Activated naive CD4-positive, alpha-beta T cell treated with anti-CD3 and anti-CD28 coated beads, Interleukin-2, amount 50 U/mL, for 24 hours (primary cell): ENCODE measurements around the gene OSBP.
"Not testable (repeated sequence)": the region's sequence is repeated elsewhere in the genome, so short reads cannot be mapped to it uniquely, and the experiment has no call there.

Source experiments
- H3K27ac Mint-ChIP-seq: one replicate; pipeline ENCODE4 v1.8.0; 2021; ENCODE audit warnings: mild to moderate bottlenecking, mixed read lengths
- H3K27me3 Mint-ChIP-seq: one replicate; pipeline ENCODE4 v1.8.0; 2021; ENCODE audit warnings: mixed read lengths
- H3K36me3 Mint-ChIP-seq: one replicate; pipeline ENCODE4 v1.8.0; 2021; ENCODE audit warnings: mixed read lengths
- H3K4me1 Mint-ChIP-seq: one replicate; pipeline ENCODE4 v1.8.0; 2021; ENCODE audit warnings: mixed read lengths
- H3K4me3 Mint-ChIP-seq: one replicate; pipeline ENCODE4 v1.8.0; 2021; ENCODE audit warnings: mild to moderate bottlenecking, mixed read lengths
- H3K9me3 Mint-ChIP-seq: one replicate; pipeline ENCODE4 v1.8.0; 2021; ENCODE audit warnings: mixed read lengths

OSBP gene

DNA sequence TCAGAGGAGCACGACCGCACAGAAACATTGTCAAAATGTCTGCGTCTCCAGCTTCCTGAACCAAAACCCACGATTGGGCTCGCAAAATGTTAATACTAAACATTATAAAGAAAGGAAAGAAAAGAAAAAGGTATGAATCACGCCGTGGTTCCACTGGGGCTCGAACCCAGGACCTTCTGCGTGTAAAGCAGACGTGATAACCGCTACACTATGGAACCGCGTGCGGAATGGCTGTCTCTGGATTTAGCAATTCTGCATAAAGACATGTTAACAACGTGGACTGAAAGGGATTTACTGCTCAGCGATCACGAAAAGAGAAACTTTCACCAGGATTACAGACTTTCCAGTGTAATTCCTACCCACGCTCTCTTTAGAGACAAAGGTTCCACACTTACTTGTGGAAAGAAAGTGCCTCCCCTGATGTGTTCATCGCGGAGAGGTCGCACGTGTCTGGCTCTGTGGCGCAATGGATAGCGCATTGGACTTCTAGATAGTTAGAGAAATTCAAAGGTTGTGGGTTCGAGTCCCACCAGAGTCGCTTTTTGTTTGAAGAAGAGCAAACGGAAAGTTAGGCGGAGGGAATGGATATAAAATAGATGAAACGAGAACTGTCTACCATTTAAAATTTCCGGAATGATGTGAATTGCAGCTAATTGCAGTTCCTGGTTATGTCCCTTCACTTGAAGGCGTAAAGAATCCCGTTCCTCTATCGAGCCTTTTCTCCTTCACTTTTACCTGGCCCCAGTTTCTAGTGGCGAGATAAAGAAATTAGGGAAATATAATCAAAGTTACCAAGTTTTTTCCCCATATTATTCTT is 64.5 kb downstream of the OSBP start:
- H3K4me3 Mint-ChIP-seq = peak overlapping the region; percentile 93
- H3K27me3 Mint-ChIP-seq = peaks cover 3% of the 10 kb centered on the region
- H3K9me3 Mint-ChIP-seq = no peaks in the 10 kb centered on the region
- peaks cover 38% of the 10 kb centered on the region for H3K4me1 Mint-ChIP-seq
- peak overlapping the region; percentile 99 for H3K27ac Mint-ChIP-seq
- peaks cover 3% of the 10 kb centered on the region for H3K36me3 Mint-ChIP-seq

- Mint-ChIP-seq H3K9me3 (no peaks in the 10 kb centered on the region), H3K36me3 (peaks cover 3% of the 10 kb centered on the region), H3K4me3 (peak overlapping the region; percentile 93), H3K4me1 (peaks cover 32% of the 10 kb centered on the region), H3K27ac (peak overlapping the region; percentile 99), H3K27me3 (peaks cover 3% of the 10 kb centered on the region)
Observed at GRCh38 chr11:59550368-59550841, 65.2 kb downstream of the OSBP start.

DNA sequence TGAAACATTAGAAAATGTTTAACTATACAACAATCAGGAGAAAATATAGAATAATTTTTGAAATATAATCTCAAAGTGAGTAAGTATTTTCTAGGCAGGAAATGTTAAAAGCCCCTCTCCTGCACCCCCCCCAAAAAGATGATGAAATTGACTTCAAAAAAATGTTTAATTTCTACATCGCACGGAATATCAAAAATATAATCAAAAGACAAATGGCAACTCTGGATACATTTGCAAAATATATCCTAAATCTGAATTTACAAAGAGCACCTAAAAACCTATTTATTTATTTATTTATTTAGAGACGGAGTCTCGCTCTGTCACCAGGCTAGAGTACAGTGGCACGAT is 67.3 kb downstream of the OSBP start:
- Mint-ChIP-seq H3K27ac (no peak overlapping the region), H3K36me3 (peaks cover 3% of the 10 kb centered on the region)

DNA sequence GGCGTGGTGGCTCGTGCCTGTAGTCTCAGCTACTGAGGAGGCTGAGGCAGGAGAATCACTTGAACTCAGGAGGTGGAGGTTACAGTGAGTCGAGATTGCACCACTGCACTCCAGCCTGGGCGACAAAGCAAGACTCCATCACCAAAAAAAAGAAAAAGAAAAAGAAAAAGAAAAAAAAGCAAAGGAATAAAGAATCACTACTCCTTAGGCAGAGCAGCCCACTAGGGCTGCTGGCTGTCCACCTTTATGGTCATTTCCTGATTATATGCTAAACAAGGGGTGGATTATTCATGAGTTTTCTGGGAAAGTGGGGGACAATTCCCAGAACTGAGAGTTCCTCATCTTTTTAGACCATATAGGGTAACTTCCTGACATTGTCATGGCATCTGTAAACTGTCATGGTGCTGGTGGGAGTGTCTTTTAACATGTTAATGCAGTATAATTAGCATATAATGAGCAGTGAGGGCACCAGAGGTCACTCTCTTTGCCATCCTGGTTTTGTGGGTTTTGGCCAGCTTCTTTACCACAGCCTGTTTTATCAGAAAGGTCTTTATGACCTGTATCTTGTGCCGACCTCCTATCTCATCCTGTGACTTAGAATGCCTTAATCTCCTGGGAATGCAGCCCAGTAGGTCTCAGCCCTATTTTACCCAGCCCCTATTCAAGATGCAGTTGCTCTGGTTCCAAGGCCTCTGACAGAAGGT is 67.8 kb downstream of the OSBP start:
- not testable (repeated sequence) for H3K4me3 Mint-ChIP-seq, H3K27ac Mint-ChIP-seq, H3K36me3 Mint-ChIP-seq, H3K9me3 Mint-ChIP-seq, H3K27me3 Mint-ChIP-seq
- peaks cover 31% of the 10 kb centered on the region for H3K4me1 Mint-ChIP-seq

More for the DNA sequence above, 67.3 kb downstream of the OSBP start:
- Mint-ChIP-seq H3K9me3 (no peaks in the 10 kb centered on the region), H3K27me3 (peaks cover 3% of the 10 kb centered on the region), H3K4me1 (peaks cover 31% of the 10 kb centered on the region), H3K4me3 (no peak overlapping the region)

DNA sequence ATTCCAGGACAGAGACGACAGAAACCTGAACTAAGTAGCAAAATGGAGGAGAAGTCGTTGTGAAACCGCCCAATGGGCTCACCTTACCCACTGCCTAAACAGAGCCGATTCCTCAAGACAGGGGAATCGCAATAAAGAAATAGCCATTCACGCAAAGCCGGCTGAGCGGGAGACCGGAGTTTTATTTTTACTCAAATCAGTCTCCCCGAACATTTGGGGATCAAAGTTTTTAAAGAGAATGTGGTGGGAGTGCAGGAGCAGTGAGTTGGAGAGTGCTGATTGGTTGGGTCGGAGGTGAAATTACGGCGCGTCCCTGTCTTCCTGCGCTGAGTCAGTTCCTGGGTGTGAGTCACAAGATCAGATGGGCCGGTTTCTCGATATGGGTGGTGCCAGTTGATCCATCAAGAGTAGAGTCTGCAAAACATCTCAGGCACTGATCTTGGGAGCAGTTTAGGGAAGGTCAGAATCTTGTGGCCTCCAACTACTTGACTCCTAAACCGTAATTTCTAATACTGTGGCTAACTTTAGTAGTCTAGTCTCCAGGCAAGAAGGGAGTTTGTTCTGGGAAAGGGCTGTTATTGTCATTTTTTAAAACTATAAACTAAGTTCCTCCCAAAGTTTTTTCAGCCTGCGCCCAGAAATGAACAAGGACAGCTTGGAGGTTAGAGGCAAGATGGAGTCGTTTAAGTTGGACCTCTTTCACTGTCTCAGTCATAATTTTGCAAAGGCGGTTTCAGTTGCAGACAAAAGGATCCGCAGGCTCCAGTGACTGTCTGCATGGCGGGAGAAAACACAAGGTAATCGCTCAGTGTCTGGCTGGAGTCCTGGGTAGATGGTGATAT is 70.2 kb downstream of the OSBP start:
- H3K36me3 Mint-ChIP-seq = no peaks in the 10 kb centered on the region
- H3K4me3 Mint-ChIP-seq = no peak overlapping the region
- peaks cover 14% of the 10 kb centered on the region for H3K4me1 Mint-ChIP-seq
- no peaks in the 10 kb centered on the region for H3K27me3 Mint-ChIP-seq
- no peaks in the 10 kb centered on the region for H3K9me3 Mint-ChIP-seq
- no peak overlapping the region for H3K27ac Mint-ChIP-seq

DNA sequence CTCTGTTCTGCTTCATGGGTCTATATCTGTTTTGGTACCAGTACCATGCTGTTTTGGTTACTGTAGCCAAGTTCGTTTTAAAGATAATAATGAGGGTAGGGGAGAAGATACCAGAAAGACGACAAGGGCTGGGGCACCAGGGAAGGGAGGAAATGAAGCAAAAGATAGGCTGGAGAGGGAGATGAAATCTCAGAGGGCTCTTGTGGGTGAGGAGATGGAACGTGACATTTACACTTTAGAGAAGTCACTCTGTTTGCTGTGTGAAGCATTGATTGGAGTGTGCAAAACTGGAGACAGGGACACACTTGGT is 70.8 kb downstream of the OSBP start:
- Mint-ChIP-seq H3K4me1 (peaks cover 9% of the 10 kb centered on the region), H3K36me3 (no peaks in the 10 kb centered on the region), H3K27ac (no peak overlapping the region), H3K9me3 (no peaks in the 10 kb centered on the region), H3K27me3 (no peaks in the 10 kb centered on the region), H3K4me3 (no peak overlapping the region)

DNA sequence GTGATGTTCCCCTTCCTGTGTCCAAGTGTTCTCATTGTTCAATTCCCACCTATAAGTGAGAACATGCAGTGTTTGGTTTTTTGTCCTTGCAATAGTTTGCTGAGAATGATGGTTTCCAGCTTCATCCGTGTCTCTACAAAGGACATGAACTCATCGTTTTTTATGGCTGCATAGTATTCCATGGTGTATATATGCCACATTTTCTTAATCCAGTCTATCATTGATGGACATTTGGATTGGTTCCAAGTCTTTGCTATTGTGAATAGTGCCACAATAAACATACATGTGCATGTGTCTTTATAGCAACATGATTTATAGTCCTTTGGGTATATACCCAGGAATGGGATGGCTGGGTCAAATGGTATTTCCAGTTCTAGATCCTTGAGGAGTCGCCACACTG is 71.9 kb downstream of the OSBP start:
- H3K4me1 Mint-ChIP-seq, H3K9me3 Mint-ChIP-seq, H3K27me3 Mint-ChIP-seq, H3K36me3 Mint-ChIP-seq, H3K27ac Mint-ChIP-seq, H3K4me3 Mint-ChIP-seq: not testable (repeated sequence)

- H3K27ac Mint-ChIP-seq = no peak overlapping the region
- H3K9me3 Mint-ChIP-seq = no peaks in the 10 kb centered on the region
- no peaks in the 10 kb centered on the region for H3K27me3 Mint-ChIP-seq
- no peak overlapping the region for H3K4me3 Mint-ChIP-seq
- H3K36me3 Mint-ChIP-seq = no peaks in the 10 kb centered on the region
- H3K4me1 Mint-ChIP-seq = peaks cover 8% of the 10 kb centered on the region
Observed at GRCh38 chr11:59542142-59542810, 73.3 kb downstream of the OSBP start.

GRCh38 chr11:59534676-59535075 is 80.9 kb downstream of the OSBP start:
- Mint-ChIP-seq H3K4me1 (peaks cover 12% of the 10 kb centered on the region), H3K27me3 (no peaks in the 10 kb centered on the region), H3K27ac (no peak overlapping the region), H3K36me3 (no peaks in the 10 kb centered on the region), H3K4me3 (no peak overlapping the region), H3K9me3 (no peaks in the 10 kb centered on the region)

- Mint-ChIP-seq H3K4me1 (peaks cover 8% of the 10 kb centered on the region), H3K4me3 (no peak overlapping the region), H3K9me3 (no peaks in the 10 kb centered on the region), H3K36me3 (no peaks in the 10 kb centered on the region), H3K27me3 (no peaks in the 10 kb centered on the region), H3K27ac (no peak overlapping the region)
Observed at GRCh38 chr11:59532620-59533019, 83.0 kb downstream of the OSBP start.

DNA sequence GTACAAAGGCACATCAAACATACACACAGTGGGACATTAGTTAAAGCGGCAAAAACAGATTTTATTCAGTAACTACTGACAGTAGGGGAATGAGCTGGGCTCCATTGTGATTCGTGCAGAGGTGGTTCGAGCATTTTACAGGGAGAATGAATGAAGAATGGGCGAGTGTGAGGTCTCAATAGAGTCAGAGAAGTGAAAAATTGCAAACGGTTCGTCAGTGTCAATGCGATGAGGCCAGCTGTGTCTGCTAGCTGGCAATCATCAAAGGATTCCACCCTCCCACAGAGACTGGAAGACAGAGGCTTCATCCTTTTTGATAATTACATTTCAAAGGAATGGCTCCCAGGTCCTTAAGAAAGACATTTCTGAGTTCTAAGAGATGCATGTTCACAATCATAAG is 86.9 kb downstream of the OSBP start:
- Mint-ChIP-seq H3K9me3 (no peaks in the 10 kb centered on the region), H3K27me3 (no peaks in the 10 kb centered on the region), H3K36me3 (no peaks in the 10 kb centered on the region), H3K27ac (no peak overlapping the region), H3K4me1 (no peaks in the 10 kb centered on the region), H3K4me3 (no peak overlapping the region)
